K562 (cell line): ENCODE data around the gene NOTCH1. TPM values are rescaled to one million over a fixed set of nuclear protein-coding genes. Genes with fewer than 3 reads are reported as not detected.

Experiments
- COPS2 ChIP-seq: fragments of 450-650 bp; conservative IDR thresholded peaks from 2 replicates; pipeline ENCODE4 v1.6.1; 2016; ENCODE audit warnings: mild to moderate bottlenecking, moderate library complexity
- HDGF ChIP-seq: fragments of 450-650 bp; IDR thresholded peaks from 2 replicates; pipeline ENCODE4 v1.6.1; 2016
- HNRNPL ChIP-seq: fragments of 200-400 bp; formaldehyde crosslinking; IDR thresholded peaks from 2 replicates; pipeline ENCODE4 v1.6.1; 2017; ENCODE audit warnings: low read depth, mild to moderate bottlenecking, low read length
- KDM2B ChIP-seq: fragments of 250-450 bp; sonication (Bioruptor Pico); IDR thresholded peaks from 2 replicates; pipeline ENCODE4 v1.8.0; 2021; ENCODE audit warnings: mild to moderate bottlenecking, moderate library complexity
- TAL1 ChIP-seq: fragments of 450-650 bp; IDR thresholded peaks from 2 replicates; pipeline ENCODE4 v1.6.1; 2016; ENCODE audit warnings: mild to moderate bottlenecking
- ZFP1 ChIP-seq: fragments of 450-650 bp; formaldehyde crosslinking; IDR thresholded peaks from 2 replicates; pipeline ENCODE4 v1.4.0; 2020; ENCODE audit warnings: mild to moderate bottlenecking, mixed read lengths
- polyA plus RNA-seq, 8 experiments: library from polyadenylated mRNA; depleted of rRNA in 4 of 8; stranded (reverse) in 5 of 8; unstranded in 3 of 8; fragments of >200 nt; fragmentation: Nextera tagmentation in 2 of 8; fragmentation: Illumina TruSeq in 1 of 8; extraction: Ambion mirVana in 2 of 8; extraction: Trizol in 1 of 8; gene quantifications; 2 replicates each; pipeline versions ENCODE4 v1.2.1 to v1.2.3, GENCODE V29; 2011 to 2014; ENCODE audit warnings: inconsistent platforms in 1 of 8, missing spikeins in 1 of 8
- total RNA-seq, 7 experiments: library from RNA; depleted of rRNA in 6 of 7; stranded (reverse); fragments of >200 nt in 6 of 7; fragmentation: Illumina TruSeq in 2 of 7; extraction: Trizol in 2 of 7; gene quantifications; 2 replicates each; pipeline versions ENCODE4 v1.2.1 to v1.2.3, GENCODE V29; 2011 to 2021; ENCODE audit warnings: low replicate concordance in 1 of 7
- TF ChIP-seq, protein P1 (sequence below): fragments of 450-650 bp; IDR thresholded peaks from 2 replicates; pipeline ENCODE4 v1.6.1; 2016; ENCODE audit warnings: borderline replicate concordance
- TF ChIP-seq, protein P2 (sequence below): fragments of 250-450 bp; sonication (Bioruptor Pico); IDR thresholded peaks from 2 replicates; pipeline ENCODE4 v1.5.0; 2021; ENCODE audit warnings: mild to moderate bottlenecking, borderline replicate concordance
- TF ChIP-seq, protein P3 (sequence below): IDR thresholded peaks from 2 replicates; pipeline ENCODE4 v1.6.1; 2014; ENCODE audit warnings: antibody characterized with exemption
- TF ChIP-seq, protein P4 (sequence below): fragments of 250-450 bp; sonication (Bioruptor Pico); IDR thresholded peaks from 2 replicates; pipeline ENCODE4 v1.8.0; 2021; ENCODE audit warnings: borderline replicate concordance, mild to moderate bottlenecking, moderate library complexity; ENCODE audit not compliant: poor library complexity, severe bottlenecking
- TF ChIP-seq, protein P5 (sequence below): fragments of 450-650 bp; IDR thresholded peaks from 2 replicates; pipeline ENCODE4 v1.6.1; 2016; ENCODE audit warnings: low read depth

The NOTCH1 gene
- total and polyA plus RNA-seq, 9 of the 15 experiments (the other 6 are each of a cell fraction or from before 2014, with no cell fraction given): 0.03 to 31.4 (median 2.3) TPM

DNA sequence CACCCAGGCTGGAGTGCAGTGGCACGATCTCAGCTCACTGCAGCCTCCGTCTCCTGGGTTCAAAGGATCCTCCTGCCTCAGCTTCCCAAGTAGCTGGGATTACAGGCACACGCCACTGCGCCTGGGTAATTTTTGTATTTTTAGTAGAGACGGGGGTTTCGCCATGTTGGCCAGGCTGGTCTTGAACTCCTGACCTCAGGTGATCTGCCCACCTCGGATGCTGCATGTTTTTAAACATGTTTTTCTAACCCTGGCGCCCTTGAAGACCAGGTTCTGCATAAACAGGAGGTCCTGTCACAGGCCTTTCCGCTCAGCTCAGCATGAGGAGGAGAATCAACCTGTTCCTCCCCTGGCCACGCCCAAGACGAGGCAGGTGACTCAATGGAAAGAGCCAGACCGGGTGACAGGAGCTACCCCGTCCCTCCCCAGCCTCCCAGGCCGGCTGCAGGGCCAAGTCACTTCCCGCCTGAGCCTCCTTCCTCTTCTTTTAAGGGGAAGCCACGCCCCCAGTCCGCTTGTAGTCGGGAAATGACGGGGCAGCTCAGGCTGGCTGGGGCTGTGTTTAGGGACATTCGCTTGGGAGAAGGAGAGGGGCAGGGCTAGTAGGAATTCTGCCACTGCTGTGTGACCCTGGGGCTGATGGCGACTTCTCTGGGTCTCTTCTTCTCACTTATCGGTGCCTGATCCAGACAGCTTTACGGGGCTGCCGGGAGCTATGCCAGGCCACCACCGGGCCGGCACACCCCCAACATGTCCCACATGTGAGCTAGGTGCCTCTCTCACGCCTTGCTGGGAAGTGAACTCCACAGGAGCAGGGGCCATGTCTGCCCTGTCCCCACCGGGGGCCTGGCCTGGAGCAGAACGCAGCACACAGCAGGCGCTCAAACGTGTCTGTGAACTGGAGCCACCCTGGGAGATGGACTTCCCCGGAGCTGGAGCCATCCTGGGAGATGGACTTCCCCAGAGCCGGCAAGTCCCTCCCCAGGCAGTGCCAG is 6.1 kb downstream of the NOTCH1 start (continued):
- TF ChIP-seq, protein P1, sequence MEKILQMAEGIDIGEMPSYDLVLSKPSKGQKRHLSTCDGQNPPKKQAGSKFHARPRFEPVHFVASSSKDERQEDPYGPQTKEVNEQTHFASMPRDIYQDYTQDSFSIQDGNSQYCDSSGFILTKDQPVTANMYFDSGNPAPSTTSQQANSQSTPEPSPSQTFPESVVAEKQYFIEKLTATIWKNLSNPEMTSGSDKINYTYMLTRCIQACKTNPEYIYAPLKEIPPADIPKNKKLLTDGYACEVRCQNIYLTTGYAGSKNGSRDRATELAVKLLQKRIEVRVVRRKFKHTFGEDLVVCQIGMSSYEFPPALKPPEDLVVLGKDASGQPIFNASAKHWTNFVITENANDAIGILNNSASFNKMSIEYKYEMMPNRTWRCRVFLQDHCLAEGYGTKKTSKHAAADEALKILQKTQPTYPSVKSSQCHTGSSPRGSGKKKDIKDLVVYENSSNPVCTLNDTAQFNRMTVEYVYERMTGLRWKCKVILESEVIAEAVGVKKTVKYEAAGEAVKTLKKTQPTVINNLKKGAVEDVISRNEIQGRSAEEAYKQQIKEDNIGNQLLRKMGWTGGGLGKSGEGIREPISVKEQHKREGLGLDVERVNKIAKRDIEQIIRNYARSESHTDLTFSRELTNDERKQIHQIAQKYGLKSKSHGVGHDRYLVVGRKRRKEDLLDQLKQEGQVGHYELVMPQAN: 0 out of 2 replicates have a peak, but pooled peaks have one; percentile 34
- TF ChIP-seq, protein P2, sequence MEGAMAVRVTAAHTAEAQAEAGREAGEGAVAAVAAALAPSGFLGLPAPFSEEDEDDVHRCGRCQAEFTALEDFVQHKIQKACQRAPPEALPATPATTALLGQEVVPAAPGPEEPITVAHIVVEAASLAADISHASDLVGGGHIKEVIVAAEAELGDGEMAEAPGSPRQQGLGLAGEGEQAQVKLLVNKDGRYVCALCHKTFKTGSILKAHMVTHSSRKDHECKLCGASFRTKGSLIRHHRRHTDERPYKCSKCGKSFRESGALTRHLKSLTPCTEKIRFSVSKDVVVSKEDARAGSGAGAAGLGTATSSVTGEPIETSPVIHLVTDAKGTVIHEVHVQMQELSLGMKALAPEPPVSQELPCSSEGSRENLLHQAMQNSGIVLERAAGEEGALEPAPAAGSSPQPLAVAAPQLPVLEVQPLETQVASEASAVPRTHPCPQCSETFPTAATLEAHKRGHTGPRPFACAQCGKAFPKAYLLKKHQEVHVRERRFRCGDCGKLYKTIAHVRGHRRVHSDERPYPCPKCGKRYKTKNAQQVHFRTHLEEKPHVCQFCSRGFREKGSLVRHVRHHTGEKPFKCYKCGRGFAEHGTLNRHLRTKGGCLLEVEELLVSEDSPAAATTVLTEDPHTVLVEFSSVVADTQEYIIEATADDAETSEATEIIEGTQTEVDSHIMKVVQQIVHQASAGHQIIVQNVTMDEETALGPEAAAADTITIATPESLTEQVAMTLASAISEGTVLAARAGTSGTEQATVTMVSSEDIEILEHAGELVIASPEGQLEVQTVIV (CRISPR knock-in tag): no peak
- TF ChIP-seq HDGF (0 out of 2 replicates have a peak, but pooled peaks have one; percentile 76), KDM2B (CRISPR knock-in tag) (no peak), HNRNPL (no peak), TAL1 (no peak), COPS2 (no peak), ZFP1 (no peak)
- TF ChIP-seq, protein P3, sequence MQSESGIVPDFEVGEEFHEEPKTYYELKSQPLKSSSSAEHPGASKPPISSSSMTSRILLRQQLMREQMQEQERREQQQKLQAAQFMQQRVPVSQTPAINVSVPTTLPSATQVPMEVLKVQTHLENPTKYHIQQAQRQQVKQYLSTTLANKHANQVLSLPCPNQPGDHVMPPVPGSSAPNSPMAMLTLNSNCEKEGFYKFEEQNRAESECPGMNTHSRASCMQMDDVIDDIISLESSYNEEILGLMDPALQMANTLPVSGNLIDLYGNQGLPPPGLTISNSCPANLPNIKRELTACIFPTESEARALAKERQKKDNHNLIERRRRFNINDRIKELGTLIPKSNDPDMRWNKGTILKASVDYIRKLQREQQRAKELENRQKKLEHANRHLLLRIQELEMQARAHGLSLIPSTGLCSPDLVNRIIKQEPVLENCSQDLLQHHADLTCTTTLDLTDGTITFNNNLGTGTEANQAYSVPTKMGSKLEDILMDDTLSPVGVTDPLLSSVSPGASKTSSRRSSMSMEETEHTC: peak; percentile 84
- TF ChIP-seq, protein P4, sequence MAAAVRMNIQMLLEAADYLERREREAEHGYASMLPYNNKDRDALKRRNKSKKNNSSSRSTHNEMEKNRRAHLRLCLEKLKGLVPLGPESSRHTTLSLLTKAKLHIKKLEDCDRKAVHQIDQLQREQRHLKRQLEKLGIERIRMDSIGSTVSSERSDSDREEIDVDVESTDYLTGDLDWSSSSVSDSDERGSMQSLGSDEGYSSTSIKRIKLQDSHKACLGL: no peak
- TF ChIP-seq, protein P5, sequence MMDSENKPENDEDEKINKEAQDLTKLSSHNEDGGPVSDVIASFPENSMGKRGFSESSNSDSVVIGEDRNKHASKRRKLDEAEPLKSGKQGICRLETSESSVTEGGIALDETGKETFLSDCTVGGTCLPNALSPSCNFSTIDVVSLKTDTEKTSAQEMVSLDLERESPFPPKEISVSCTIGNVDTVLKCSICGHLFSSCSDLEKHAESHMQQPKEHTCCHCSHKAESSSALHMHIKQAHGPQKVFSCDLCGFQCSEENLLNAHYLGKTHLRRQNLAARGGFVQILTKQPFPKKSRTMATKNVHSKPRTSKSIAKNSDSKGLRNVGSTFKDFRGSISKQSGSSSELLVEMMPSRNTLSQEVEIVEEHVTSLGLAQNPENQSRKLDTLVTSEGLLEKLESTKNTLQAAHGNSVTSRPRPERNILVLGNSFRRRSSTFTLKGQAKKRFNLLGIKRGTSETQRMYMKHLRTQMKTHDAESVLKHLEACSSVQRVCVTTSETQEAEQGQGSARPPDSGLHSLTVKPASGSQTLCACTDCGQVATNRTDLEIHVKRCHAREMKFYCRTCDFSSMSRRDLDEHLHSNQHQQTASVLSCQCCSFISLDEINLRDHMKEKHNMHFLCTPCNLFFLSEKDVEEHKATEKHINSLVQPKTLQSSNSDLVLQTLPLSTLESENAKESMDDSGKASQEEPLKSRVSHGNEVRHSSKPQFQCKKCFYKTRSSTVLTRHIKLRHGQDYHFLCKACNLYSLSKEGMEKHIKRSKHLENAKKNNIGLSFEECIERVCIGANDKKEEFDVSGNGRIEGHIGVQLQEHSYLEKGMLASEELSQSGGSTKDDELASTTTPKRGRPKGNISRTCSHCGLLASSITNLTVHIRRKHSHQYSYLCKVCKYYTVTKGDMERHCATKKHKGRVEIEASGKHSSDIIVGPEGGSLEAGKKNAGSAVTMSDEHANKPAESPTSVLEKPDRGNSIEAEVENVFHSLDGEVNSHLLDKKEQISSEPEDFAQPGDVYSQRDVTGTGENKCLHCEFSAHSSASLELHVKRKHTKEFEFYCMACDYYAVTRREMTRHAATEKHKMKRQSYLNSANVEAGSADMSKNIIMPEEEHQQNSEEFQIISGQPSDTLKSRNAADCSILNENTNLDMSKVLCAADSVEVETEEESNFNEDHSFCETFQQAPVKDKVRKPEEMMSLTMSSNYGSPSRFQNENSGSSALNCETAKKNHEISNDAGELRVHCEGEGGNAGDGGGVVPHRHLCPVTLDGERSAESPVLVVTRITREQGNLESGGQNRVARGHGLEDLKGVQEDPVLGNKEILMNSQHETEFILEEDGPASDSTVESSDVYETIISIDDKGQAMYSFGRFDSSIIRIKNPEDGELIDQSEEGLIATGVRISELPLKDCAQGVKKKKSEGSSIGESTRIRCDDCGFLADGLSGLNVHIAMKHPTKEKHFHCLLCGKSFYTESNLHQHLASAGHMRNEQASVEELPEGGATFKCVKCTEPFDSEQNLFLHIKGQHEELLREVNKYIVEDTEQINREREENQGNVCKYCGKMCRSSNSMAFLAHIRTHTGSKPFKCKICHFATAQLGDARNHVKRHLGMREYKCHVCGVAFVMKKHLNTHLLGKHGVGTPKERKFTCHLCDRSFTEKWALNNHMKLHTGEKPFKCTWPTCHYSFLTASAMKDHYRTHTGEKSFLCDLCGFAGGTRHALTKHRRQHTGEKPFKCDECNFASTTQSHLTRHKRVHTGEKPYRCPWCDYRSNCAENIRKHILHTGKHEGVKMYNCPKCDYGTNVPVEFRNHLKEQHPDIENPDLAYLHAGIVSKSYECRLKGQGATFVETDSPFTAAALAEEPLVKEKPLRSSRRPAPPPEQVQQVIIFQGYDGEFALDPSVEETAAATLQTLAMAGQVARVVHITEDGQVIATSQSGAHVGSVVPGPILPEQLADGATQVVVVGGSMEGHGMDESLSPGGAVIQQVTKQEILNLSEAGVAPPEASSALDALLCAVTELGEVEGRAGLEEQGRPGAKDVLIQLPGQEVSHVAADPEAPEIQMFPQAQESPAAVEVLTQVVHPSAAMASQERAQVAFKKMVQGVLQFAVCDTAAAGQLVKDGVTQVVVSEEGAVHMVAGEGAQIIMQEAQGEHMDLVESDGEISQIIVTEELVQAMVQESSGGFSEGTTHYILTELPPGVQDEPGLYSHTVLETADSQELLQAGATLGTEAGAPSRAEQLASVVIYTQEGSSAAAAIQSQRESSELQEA: no peak
